ENCODE results near the gene CDK14.

GRCh38 chr7:90759710-90760109, 163.6 kb downstream of the CDK14 start:
- TF ChIP-seq, protein P1, sequence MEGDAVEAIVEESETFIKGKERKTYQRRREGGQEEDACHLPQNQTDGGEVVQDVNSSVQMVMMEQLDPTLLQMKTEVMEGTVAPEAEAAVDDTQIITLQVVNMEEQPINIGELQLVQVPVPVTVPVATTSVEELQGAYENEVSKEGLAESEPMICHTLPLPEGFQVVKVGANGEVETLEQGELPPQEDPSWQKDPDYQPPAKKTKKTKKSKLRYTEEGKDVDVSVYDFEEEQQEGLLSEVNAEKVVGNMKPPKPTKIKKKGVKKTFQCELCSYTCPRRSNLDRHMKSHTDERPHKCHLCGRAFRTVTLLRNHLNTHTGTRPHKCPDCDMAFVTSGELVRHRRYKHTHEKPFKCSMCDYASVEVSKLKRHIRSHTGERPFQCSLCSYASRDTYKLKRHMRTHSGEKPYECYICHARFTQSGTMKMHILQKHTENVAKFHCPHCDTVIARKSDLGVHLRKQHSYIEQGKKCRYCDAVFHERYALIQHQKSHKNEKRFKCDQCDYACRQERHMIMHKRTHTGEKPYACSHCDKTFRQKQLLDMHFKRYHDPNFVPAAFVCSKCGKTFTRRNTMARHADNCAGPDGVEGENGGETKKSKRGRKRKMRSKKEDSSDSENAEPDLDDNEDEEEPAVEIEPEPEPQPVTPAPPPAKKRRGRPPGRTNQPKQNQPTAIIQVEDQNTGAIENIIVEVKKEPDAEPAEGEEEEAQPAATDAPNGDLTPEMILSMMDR (IDR thresholded peaks at IDR 0.05; ENCODE audit: low read depth, low read length, missing input control): no peak
- TF ChIP-seq TAF1 (conservative IDR thresholded peaks at IDR 0.05) (no peak), RXRA (IDR thresholded peaks at IDR 0.05) (no peak), YY1 (IDR thresholded peaks at IDR 0.05) (no peak), ZBTB33 (IDR thresholded peaks at IDR 0.05) (no peak), REST (IDR thresholded peaks at IDR 0.05) (no peak), GABPA (IDR thresholded peaks at IDR 0.05 in 1 of 2, conservative IDR thresholded peaks at IDR 0.05 in 1 of 2) (no peak), SP1 (IDR thresholded peaks at IDR 0.05) (no peak)
